Astrocyte of the spinal cord (primary cell): ENCODE results near the gene C4B.

ENCODE experiments used
- DNase-seq: peaks from one replicate; pipeline ENCODE4 v3.0.0; 2011; ENCODE audit warnings: low read depth, low spot score
- H3K4me3 ChIP-seq: 2 replicates; pipeline ENCODE4 v1.5.1; 2011; ENCODE audit warnings: low read depth, mild to moderate bottlenecking, low read length, moderate library complexity
- in situ Hi-C: cut with HindIII; loops from 2 replicates; pipeline ENCODE4 v1.10.0; 2017; ENCODE audit warnings: low sequenced_read_pairs
- TF ChIP-seq, protein P1 (sequence below): IDR thresholded peaks from 2 replicates; pipeline ENCODE4 v1.5.1; 2012; ENCODE audit warnings: low read depth, mild to moderate bottlenecking, low read length, inconsistent platforms

Gene C4B

DNA sequence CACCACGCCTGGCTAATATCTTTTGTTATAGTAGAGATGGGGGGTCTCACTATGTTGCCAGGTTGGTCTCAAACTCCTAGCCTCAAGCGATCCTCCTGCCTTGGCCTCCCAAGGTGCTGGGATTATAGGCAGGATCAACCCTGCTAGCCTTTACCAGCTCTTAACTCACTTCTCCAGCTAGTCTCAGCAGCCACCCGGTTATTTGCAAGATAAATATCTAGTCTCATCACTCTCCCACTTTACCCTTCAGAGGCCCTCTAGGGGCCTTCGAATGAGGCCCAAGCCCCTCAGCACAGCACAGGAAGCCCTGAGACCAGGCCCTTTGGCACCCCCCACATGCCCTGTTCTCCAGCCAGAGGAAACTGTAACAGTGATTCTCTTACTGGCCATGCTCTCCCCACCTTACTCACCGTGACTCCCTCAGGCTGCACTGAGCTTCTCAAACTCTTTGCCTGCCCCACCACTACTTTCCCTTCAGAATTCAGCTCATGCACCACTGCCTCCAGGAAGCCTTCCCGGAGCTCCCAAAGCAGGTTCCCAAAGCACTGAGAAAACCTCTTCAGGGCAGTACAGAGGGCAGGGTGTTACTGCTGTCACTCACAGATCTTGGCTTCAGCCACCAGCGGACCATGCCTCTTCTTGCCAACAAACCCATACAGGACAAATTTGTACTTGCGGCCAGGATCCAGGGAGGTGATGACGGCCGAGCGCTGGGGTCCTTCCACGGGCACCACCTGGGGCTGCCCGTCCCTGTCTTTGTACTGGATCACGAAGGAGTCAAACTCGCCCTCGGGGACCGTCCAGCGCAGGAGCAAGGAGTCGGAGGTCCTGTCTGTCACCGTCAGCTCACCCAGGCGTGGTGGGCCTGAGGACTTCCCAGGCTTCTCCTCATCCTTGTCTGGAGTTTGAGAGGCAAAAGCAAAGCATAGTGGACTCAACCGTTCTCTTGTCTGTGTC, 69.5 kb downstream of the C4B start:
- in situ Hi-C loops, result no loop called here
- TF ChIP-seq, protein P1, sequence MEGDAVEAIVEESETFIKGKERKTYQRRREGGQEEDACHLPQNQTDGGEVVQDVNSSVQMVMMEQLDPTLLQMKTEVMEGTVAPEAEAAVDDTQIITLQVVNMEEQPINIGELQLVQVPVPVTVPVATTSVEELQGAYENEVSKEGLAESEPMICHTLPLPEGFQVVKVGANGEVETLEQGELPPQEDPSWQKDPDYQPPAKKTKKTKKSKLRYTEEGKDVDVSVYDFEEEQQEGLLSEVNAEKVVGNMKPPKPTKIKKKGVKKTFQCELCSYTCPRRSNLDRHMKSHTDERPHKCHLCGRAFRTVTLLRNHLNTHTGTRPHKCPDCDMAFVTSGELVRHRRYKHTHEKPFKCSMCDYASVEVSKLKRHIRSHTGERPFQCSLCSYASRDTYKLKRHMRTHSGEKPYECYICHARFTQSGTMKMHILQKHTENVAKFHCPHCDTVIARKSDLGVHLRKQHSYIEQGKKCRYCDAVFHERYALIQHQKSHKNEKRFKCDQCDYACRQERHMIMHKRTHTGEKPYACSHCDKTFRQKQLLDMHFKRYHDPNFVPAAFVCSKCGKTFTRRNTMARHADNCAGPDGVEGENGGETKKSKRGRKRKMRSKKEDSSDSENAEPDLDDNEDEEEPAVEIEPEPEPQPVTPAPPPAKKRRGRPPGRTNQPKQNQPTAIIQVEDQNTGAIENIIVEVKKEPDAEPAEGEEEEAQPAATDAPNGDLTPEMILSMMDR, result no peak
- H3K4me3 ChIP-seq, result no peak overlapping the region
- no peak for DNase-seq

DNA sequence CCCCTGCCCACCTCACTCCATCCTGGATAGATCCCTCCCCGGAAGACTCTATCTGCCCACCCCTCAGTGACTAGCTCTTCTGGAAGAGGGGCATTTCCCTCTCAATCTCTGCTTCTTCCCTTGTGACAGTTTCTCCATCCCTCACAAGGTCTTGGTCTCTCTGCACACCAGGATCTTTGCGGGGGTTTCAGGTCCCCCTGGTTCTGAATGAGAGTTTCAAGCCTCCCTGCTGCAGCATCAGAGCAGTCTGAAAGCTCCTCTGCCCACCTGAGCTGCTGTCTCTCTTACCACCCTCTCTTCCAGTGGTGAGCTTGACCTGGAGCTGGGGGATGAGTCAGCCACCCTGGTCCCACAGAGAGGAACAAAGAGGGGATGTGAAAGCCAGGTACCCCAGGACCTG, 70.2 kb downstream of the C4B start:
- in situ Hi-C loops, result no loop called here
- no peak for DNase-seq
- H3K4me3 ChIP-seq, result no peak overlapping the region
- TF ChIP-seq, protein P1, result no peak
